Hematopoietic multipotent progenitor cell treated with erythropoietin and hydrocortisone succinate and interleukin-3 and kit ligand, for 8 days (in vitro differentiated cells): ENCODE data around the gene RNF213.
"Not testable (repeated sequence)": the region's sequence is repeated elsewhere in the genome, so short reads cannot be mapped to it uniquely, and the experiment has no call there.

Source experiments
- DNase-seq: peaks from one replicate; pipeline ENCODE4 v3.0.0-alpha.2; 2015

The RNF213 gene

DNA sequence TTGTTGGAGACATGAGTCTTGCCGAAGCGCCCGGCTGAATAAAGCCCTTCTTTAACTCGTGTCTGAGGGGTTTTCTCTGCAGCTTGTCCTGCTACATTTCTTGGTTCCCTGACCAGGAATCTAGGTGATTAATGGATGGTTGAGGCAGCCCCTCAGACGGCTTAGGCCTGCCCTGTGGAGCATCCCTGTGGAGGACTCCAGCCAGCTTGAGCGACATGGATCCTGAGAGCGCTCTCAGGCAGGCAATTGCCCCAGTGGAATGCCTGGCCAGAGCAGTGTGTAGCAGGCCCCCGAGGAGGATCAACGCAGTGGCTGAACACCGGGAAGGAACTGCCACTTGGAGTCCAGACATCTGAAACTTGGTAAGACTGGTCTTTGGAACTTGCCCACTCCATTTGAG is 137.0 kb downstream of the RNF213 start:
- DNase-seq, result no peak

- DNase-seq, result not testable (repeated sequence)
Measured at GRCh38 chr17:80401086-80401485, 140.4 kb downstream of the RNF213 start.

GRCh38 chr17:80402102-80402501 is 141.4 kb downstream of the RNF213 start:
- DNase-seq, result not testable (repeated sequence)

DNA sequence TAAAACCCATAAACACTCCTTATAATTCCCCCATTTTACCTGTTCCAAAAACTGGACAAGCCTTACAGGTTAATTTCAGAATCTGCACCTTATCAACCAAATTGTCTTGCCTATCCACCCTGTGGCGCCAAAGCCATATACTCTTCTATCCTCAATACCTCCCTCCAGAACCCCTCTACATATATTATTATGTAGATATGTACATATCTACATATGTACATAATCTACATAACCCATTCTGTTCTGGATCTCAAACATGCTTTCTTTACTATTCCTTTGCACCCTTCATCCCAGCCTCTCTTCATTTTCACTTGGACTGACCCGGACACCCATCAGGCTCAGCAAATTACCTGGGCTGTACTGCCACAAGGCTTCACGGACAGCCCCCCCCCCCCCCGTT is 142.3 kb downstream of the RNF213 start:
- DNase-seq, result no peak

DNA sequence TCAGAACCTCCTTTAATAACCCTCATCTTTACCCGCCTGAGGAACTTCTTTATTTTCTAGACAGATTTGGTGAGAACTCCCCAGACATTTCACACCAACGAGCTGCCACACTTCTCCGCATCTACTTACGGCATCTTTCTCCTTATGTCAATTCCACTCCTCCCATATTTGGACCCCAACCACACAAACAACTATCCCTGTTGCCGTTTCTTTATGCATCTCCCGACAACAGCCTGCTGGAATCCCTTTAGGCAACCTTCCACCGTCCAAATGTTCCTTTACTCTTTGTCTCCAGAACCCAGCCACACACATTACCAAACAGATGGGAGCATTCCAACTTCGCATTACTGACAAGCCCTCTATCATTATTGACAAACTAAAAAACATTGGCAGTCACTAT is 145.5 kb downstream of the RNF213 start:
- DNase-seq, result no peak

DNA sequence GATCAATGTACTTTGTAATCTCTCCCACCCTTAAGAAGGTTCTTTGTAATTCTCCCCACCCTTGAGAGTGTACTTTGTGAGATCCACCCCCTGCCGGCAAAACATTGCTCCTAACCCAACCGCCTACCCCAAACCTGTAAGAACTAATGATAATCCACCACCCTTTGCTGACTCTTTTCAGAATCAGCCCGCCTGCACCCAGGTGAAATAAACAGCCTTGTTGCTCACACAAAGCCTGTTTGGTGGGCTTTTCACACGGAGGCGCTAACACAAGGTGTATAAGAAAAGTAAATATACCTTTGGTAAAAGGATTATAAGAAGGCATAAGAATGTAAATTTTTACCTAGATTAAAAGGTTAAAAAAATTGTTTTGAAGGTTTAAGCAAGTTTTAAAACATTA is 147.3 kb downstream of the RNF213 start:
- DNase-seq, result not testable (repeated sequence)

GRCh38 chr17:80408872-80409271 is 148.2 kb downstream of the RNF213 start:
- no peak for DNase-seq

DNA sequence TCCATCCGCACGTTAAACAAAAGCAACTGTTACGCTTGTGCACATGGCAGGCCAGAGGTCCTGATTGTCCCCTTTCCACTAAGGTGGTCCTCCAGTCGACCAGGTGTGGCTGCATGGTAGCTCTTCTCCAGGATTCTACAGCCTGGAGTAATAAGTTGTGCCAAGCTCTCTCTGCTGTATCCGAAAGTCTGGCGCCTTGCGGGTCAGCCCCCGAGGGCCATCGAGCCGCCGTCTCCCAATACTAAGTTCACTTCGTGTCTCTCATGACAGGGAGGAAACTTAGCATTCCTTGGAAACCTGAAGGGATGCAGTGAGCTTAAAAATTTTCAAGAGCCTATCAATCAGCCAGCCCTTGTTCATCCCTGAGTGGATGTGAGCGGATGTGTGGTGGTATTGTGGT is 149.0 kb downstream of the RNF213 start:
- DNase-seq, result no peak

- not testable (repeated sequence) for DNase-seq
Measured at GRCh38 chr17:80410441-80411087, 149.9 kb downstream of the RNF213 start.

- no peak for DNase-seq
Measured at GRCh38 chr17:80413771-80414507, 153.3 kb downstream of the RNF213 start.

GRCh38 chr17:80414508-80414802 is 153.8 kb downstream of the RNF213 start:
- DNase-seq, result peak; percentile 10

GRCh38 chr17:80414803-80415625 is 154.4 kb downstream of the RNF213 start, which contains the start of gene ENDOV:
TSS of gene ENDOV (plus strand) at chr17:80415167. CDS start at chr17:80415195, 28 bp downstream.
- DNase-seq, result peak; percentile 93

DNA sequence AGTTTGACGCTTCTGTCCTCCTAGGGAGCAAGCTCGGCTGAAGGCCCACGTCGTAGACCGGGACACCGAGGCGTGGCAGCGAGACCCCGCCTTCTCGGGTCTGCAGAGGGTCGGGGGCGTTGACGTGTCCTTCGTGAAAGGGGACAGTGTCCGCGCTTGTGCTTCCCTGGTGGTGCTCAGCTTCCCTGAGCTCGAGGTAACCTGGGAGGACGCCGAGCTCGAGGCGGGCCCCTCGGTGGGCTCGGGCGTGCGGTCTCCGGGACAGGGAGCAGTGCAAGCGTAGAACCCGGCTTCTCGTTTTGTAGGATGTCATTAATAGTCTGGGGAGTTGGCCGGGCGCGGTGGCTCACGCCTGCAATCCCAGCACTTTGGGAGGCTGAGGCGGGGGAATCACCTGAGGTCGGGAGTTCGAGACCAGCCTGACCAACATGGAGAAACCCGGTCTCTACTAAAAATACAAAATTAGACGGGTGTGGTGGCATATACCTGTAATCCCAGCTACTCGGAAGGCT is 155.0 kb downstream of the RNF213 start:
- DNase-seq, result no peak

GRCh38 chr17:80416260-80416939 is 155.7 kb downstream of the RNF213 start:
- DNase-seq, result no peak

DNA sequence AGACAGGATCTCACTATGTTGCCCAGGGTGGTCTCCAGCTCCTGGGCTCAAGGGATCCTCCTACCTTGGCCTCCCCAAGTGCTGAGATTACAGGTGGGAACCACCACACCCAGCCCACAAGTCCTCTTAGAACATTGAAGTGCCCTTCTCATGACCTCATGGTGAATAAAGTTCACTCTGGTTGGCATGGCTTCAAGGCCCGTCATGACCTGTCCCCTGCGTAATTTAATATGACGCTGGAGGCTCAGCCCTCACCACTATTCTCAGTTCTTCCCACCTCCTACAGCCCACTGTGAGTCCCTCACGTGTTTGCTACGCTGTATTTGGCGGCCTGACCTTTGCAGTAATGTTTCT is 156.3 kb downstream of the RNF213 start:
- DNase-seq, result no peak

- DNase-seq, result no peak
Measured at GRCh38 chr17:80418589-80418988, 157.9 kb downstream of the RNF213 start.

DNA sequence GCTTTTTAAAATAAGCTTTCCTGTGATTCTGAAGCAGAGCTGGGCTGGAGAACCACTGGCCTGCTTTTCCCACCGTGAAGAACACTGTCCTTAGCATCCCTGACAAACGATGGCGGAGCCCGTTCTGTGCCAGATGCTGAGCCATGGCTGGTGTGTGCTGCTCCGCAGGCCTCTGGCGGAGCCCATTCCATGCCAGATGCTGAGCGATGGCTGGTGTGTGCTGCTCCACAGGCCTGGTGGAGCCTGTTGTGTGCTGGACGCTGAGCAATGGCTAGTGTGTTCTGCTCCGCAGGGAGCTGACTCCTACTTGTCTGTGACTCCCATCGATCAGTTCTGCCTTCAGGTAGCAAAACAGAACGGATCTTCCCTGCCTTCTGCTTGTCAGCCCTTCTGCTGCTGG is 158.6 kb downstream of the RNF213 start:
- no peak for DNase-seq

DNA sequence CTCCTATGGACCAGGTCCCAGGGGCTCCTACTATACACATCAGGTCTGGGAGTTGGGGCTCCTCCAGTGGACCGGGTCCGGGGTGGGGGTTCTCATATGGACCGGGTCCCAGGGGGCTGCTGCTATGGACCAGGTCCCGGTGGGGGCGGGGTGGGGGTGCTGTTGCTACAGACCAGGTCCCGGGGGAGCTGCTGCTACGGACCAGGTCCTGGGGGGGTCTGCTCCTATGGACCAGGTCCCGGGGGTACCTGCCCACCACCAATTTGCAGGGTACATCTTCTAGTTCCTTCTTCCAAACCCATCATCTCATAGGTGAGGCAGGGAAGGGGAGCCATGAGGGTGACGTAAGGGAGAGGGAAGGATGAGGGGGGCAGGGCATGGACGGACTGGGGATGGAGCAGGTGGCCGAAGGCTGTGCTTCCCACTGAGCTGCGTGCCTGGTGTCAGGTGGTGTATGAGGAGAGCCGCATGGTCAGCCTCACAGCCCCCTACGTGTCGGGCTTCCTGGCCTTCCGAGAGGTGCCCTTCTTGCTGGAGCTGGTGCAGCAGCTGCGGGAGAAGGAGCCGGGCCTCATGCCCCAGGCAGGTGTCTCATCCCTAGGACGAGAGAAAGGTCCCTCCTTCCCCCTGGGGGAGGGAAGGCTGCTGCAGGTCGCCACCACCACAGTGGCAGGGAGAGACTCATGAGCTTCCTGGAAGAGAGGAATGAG is 160.9 kb downstream of the RNF213 start:
- no peak for DNase-seq

DNA sequence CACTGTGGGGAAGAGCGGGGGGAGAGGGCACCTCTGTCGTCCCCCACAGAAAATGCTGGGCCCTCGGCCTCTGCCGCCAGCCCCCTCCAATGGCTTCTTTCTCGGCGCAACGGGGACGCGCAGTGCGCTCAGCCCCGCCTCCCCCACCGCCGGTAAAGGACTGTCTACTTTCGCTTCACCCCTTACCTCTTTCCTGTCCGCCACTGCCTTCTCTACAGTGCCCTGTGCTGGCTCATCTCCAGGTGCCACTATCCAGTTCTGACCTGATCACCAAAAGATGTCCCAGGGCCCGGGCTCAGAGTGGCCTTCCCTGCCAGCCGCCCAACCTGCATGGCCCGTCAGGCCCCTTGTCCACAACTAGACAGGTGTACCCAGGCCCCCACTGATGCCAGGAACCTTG is 161.6 kb downstream of the RNF213 start:
- DNase-seq, result no peak

- DNase-seq, result no peak
Measured at GRCh38 chr17:80422981-80423380, 162.3 kb downstream of the RNF213 start.

GRCh38 chr17:80423536-80424225 is 163.0 kb downstream of the RNF213 start:
- no peak for DNase-seq

GRCh38 chr17:80424261-80424660 is 163.6 kb downstream of the RNF213 start:
- DNase-seq, result no peak
